Adrenal gland (tissue), 12 donors: ENCODE measurements around the gene CIB2. TPM values are rescaled to one million over a fixed set of nuclear protein-coding genes. Genes with fewer than 3 reads are reported as not detected.

Source experiments
- DNase-seq, 7 donors: peaks; one replicate each; pipeline ENCODE4 v3.0.0-alpha.2; 2019 to 2020
- H3K27ac ChIP-seq, 5 donors: fragments of 200-600 bp; sonication (generic) in 4 of 5; 1 replicate in 3 of 5; 2 replicates in 2 of 5; pipeline versions ENCODE4 v1.5.1 to v1.8.0; 2016 to 2020; ENCODE audit warnings: mild to moderate bottlenecking in 1 of 5
- H3K27me3 ChIP-seq: fragments of 200-600 bp; 2 replicates; pipeline ENCODE4 v1.8.0; 2021
- H3K36me3 ChIP-seq, 2 donors: fragments of 200-600 bp; replicated peaks in 1 of 2; 1 replicate in 1 of 2; 2 replicates in 1 of 2; pipeline versions ENCODE4 v1.5.1 to v1.8.0; 2018 to 2022
- H3K4me1 ChIP-seq, 2 donors: fragments of 200-600 bp; replicated peaks in 1 of 2; 1 replicate in 1 of 2; 2 replicates in 1 of 2; pipeline versions ENCODE4 v1.5.1 to v1.8.0; 2018 to 2021
- H3K4me3 ChIP-seq, 4 donors: fragments of 200-600 bp; sonication (generic) in 3 of 4; one replicate each; pipeline ENCODE4 v1.5.1; 2016 to 2018
- H3K9me3 ChIP-seq, 3 donors: fragments of 200-600 bp; sonication (generic) in 1 of 3; replicated peaks in 1 of 3; 1 replicate in 2 of 3; 2 replicates in 1 of 3; pipeline versions ENCODE4 v1.5.1 to v1.8.0; 2016 to 2021
- POLR2A ChIP-seq, 2 donors: fragments of 450-650 bp; IDR thresholded peaks; one replicate each; pipeline ENCODE4 v1.6.1; 2017; ENCODE audit warnings: antibody characterized with exemption in 2 of 2, mild to moderate bottlenecking in 2 of 2, moderate library complexity in 1 of 2
- WGBS, 4 donors: extraction: QIAGEN DNeasy Blood & Tissue Kit in 2 of 4; methylation state at CpG; one replicate each; pipeline versions ENCODE4 v1.1.5 to v1.1.7; 2013 to 2017; 5-methylcytosine and 5-hydroxymethylcytosine counted together
- intact Hi-C, 2 donors: fragments of 100-400 bp; cut with DNase I; formaldehyde crosslinking; loops; one replicate each; pipeline versions ENCODE4 v1.14.1 to v1.15.0; 2022 to 2023
- polyA plus RNA-seq, 3 donors: library from polyadenylated mRNA; stranded (reverse); fragments of 200-250 nt in 2 of 3; fragments of 350-450 nt in 1 of 3; fragmentation: Illumina TruSeq in 1 of 3; extraction: RNeasy Lipid Tissue Mini Kit (QIAGEN cat#74804) in 1 of 3; gene quantifications; one replicate each; pipeline ENCODE4 v1.2.3, GENCODE V29; 2013 to 2014
- total RNA-seq, 9 donors: library from RNA; depleted of rRNA in 4 of 9; stranded (reverse); fragments of >200 nt in 4 of 9; fragments of 120-200 nt in 1 of 9; fragmentation: NEBNext Ultra II Directional in 1 of 9; extraction: Animal tissue kit (Norgen Biotek cat#: 25700) in 1 of 9; gene quantifications; one replicate each; pipeline versions ENCODE4 v1.1.0 to v1.2.4, GENCODE V29; 2013 to 2023
- TF ChIP-seq, protein P1 (sequence below), 6 experiments: fragments of 450-650 bp in 4 of 6; fragments of 200-600 bp in 2 of 6; sonication (generic) in 1 of 6; IDR thresholded peaks; 1 replicate in 5 of 6; 2 replicates in 1 of 6; pipeline versions ENCODE4 v1.5.1 to v1.8.0; 2016 to 2021; ENCODE audit warnings: antibody characterized with exemption in 6 of 6, mild to moderate bottlenecking in 2 of 6, moderate library complexity in 1 of 6
- donor health status: healthy with polysubstance abuse.
- donor health status: Bipolar disorder and iron deficiency.
- donor health status: DM: yes; HTN: yes; CAD: no.
- donor health status: DM: no; HTN: no; CAD: no.
- donor health status: DM: no; HTN: no; CAD: no.
- donor health status: DM: yes; HTN: yes; CAD: no.

Gene CIB2
- total and polyA plus RNA-seq, 12 donors, result 4.4 to 37.8 (median 19.7) TPM

DNA sequence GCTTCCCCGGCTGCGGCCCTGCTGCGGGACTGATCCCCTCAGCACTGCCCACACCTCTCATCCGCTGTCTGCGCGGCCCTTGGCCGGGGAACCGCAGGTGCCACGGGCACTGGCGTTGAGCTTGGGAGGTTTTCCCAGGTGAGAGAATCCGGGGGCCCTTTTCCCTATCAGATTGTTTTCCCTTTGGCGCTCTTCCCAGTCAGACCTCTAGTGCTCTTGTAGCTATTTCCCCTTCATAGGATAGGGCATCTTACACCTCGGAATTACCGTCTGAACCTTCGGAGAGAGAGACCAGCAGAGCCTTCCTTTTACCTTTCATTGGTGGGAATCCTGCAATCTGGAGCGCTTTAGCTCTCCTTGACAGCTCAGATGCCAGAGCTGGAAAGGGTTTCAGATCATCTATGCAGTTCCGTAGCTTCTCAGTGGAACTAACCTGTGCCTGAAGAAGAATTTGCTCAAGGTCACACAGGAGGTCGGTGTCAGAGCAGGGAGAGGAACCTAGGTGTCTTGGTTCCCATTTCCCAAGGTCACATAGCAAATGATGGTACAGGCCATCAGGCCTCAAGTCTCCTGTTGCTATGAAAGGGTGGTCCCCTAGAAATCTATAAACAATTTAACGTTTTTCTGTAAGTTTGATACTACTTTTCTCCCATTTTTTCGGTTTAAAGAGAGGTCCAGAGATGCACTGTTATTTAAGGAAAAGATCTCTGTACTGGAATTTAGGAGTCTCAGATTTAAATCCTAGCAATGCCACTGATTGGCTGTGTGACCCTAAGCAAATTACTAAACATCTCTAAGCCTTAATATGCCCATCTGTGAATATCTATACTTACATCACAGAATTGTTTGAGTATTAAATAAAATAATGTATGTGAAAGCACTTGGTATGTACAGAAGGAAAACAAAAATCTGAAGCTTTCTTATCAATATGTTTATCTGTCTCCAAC, 18.8 kb upstream of the CIB2 start:
- 7 to 19% (median 13%) methylated on average over 10 to 20 of the region's 20 CpGs for WGBS, 4 donors
- TF ChIP-seq, protein P1, sequence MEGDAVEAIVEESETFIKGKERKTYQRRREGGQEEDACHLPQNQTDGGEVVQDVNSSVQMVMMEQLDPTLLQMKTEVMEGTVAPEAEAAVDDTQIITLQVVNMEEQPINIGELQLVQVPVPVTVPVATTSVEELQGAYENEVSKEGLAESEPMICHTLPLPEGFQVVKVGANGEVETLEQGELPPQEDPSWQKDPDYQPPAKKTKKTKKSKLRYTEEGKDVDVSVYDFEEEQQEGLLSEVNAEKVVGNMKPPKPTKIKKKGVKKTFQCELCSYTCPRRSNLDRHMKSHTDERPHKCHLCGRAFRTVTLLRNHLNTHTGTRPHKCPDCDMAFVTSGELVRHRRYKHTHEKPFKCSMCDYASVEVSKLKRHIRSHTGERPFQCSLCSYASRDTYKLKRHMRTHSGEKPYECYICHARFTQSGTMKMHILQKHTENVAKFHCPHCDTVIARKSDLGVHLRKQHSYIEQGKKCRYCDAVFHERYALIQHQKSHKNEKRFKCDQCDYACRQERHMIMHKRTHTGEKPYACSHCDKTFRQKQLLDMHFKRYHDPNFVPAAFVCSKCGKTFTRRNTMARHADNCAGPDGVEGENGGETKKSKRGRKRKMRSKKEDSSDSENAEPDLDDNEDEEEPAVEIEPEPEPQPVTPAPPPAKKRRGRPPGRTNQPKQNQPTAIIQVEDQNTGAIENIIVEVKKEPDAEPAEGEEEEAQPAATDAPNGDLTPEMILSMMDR (IDR thresholded peaks at IDR 0.05), result no peak
- TF ChIP-seq POLR2A (IDR thresholded peaks at IDR 0.05), result no peak
- intact Hi-C loops, result no loop called here

DNA sequence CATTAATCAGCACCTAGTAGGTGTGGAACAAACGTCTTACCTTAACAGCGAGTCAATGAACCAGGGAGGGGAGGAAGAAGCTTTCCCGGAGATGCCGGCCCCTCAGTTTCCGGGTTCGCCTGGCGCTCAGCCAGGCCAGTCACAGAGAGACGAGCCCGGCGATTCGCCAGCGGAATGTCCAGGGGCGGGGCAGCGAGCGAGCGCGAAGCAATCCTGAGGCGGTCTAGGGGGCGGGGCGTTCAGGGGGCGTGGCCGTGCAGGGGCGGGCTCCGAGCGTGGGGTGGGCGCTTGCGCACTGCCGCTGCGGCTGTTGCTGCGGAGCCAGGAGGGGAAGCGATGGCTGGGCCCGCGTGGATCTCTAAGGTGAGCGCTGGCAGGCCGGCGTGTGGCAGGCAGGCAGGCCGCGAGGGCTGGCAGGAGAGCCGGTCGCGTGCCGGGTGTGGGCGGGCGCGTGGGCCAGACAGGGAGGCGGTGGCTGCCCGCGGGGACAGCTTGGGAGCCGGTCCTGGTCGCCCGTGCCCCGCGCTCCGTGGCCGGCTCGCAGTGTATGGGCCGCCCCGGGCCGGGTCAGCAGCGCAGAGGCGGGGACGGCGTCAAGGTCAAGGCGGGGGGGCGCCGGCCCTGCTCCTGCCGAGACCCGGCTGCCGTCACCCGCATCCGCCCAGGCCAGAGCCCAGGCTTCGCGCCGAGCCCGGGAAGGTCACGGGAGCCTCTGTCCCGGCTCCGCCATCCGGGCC, 18.0 kb upstream of the CIB2 start, which contains the start of gene IDH3A:
TSS of gene IDH3A (plus strand) at position 295 of the 737 bp plus-strand sequence. CDS start at position 337, 42 bp downstream.
- H3K4me3 ChIP-seq, result peak within 1 kb of the TSS; percentile 49 to 73 (median 52)
- H3K9me3 ChIP-seq, result no peaks in the 10 kb centered on the region
- H3K27me3 ChIP-seq, result no peaks in the 10 kb centered on the region
- no peaks in the 10 kb centered on the region for H3K36me3 ChIP-seq
- peak; percentile 99 to 100 (median 100) for DNase-seq
- intact Hi-C loops, result no loop called here
- WGBS, 4 donors, result 0 to 1% (median 0%) methylated on average over 2 to 79 of the region's 79 CpGs
- TF ChIP-seq, protein P1 (IDR thresholded peaks at IDR 0.05), result no peak
- TF ChIP-seq POLR2A (IDR thresholded peaks at IDR 0.05), result peak; percentile 68 to 90
- peaks cover 11 to 50% of the 10 kb centered on the region in 2 donors for H3K4me1 ChIP-seq
- H3K27ac ChIP-seq, result peak within 1 kb of the TSS; percentile 82 to 97 (median 91)

More for the DNA sequence above, 18.8 kb upstream of the CIB2 start:
- no peaks in the 10 kb centered on the region for H3K27me3 ChIP-seq
- peak overlapping the region; percentile 49 to 73 (median 52) for H3K4me3 ChIP-seq
- peak overlapping the region; percentile 82 to 97 (median 91) for H3K27ac ChIP-seq
- peak in 1 of 7 donors; percentile 51 for DNase-seq
- no peaks in the 10 kb centered on the region for H3K36me3 ChIP-seq
- peaks cover 13 to 59% of the 10 kb centered on the region in 2 donors for H3K4me1 ChIP-seq
- no peaks in the 10 kb centered on the region for H3K9me3 ChIP-seq

DNA sequence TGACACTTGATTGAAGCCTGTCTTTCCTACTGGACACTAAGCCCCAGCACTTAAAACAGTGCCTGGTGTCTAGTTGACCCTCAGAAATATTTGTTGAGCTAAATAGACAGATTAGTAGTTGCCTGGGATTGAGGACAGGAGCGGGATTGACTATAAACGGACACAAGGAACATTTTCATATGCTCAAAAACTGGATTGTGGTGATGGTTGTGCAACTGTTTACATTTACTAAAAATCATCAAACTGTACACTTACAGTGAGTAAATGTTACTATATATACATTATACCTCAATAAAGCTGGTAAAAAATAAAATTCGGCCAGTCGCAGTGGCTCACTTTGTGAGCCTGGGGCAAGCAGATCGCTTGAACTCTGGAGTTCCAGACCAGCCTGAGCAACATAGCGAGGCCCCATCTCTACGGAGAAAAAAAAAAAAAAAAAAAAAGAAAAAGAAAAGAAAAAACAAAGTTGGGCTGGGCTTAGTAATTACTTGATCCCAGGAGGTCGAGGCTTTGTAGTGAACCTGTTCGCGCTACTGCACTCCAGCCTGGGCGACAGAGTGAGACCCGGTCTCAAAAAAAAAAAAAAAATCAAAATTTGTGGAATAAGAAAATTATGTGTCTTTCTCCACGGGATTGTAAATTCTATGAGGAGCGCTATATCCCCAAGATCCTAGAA, 17.3 kb upstream of the CIB2 start:
- no peaks in the 10 kb centered on the region for H3K36me3 ChIP-seq
- TF ChIP-seq, protein P1 (IDR thresholded peaks at IDR 0.05), result no peak
- TF ChIP-seq POLR2A (IDR thresholded peaks at IDR 0.05), result no peak
- no peaks in the 10 kb centered on the region for H3K27me3 ChIP-seq
- H3K4me1 ChIP-seq, result peaks cover 11 to 43% of the 10 kb centered on the region in 2 donors
- intact Hi-C loops, result no loop called here
- H3K4me3 ChIP-seq, result peak overlapping the region in 2 of 4 donors; percentile 49 to 73
- H3K9me3 ChIP-seq, result no peaks in the 10 kb centered on the region
- DNase-seq, result peak in 1 of 7 donors; percentile 22
- peak overlapping the region in 3 of 5 donors; percentile 49 to 97 (median 72) for H3K27ac ChIP-seq
- WGBS, 4 donors, result 11 to 22% (median 18%) methylated on average over 14 of the region's 14 CpGs
